ENCODE measurements around the gene UBQLNL.

DNA sequence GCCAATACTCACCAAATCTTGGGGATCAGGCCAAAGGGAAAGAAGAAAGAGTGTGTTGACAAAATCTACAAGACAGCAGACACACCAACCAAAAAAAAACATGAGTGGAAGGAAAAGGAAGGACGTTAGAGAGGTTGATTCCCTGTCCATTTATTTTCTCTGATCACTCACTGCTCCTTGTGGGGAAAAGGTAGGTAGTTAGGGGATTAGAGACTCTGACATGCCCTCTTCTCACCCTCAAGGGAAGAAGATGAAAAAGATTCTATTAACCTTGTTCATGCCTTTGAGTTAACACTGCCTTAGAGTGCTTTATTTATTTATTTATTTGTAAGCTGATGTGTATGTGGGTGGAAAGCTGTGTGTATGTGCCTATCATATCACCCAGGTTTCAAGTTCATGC, 31.9 kb upstream of the UBQLNL start, which contains the start of gene OR52H1:
- no peak for TF ChIP-seq CTCF (IDR thresholded peaks at IDR 0.05; ENCODE audit: borderline replicate concordance, extremely low read depth, low read length, poor library complexity, severe bottlenecking)
- no peak for TF ChIP-seq EZH2 (IDR thresholded peaks at IDR 0.05; ENCODE audit: borderline replicate concordance, low read depth, low read length, severe bottlenecking)
